K562 (cell line): ENCODE results near the gene MMP1.

Experiments used
- ARID3A ChIP-seq: IDR thresholded peaks from 2 replicates; pipeline ENCODE4 v1.6.1; 2012; ENCODE audit warnings: low read depth, low read length, improper control_type of control experiment, borderline replicate concordance
- BCLAF1 ChIP-seq, 2 experiments: fragments of 450-650 bp in 1 of 2; IDR thresholded peaks; 2 replicates each; pipeline ENCODE4 v1.6.1; 2011 to 2017; ENCODE audit warnings: low read depth in 2 of 2, antibody characterized with exemption in 1 of 2, borderline replicate concordance in 1 of 2, low read length in 1 of 2, mild to moderate bottlenecking in 1 of 2, mixed read lengths in 1 of 2; ENCODE audit not compliant: control insufficient read depth in 1 of 2
- CHD7 ChIP-seq: fragments of 200-600 bp; sonication (generic); IDR thresholded peaks from one replicate; pipeline ENCODE4 v1.6.1; 2012; ENCODE audit warnings: mild to moderate bottlenecking, low read depth, low read length, inconsistent platforms
- HES1 ChIP-seq: fragments of 450-650 bp; IDR thresholded peaks from 2 replicates; pipeline ENCODE4 v1.6.1; 2016; ENCODE audit warnings: low read depth, mild to moderate bottlenecking, moderate library complexity
- KLF16 ChIP-seq: IDR thresholded peaks from 2 replicates; pipeline ENCODE4 v1.6.1; 2016; ENCODE audit warnings: antibody characterized with exemption
- MLX ChIP-seq, 2 experiments: fragments of 450-650 bp in 1 of 2; sonication (generic) in 1 of 2; formaldehyde crosslinking; conservative IDR thresholded peaks; 2 replicates each; pipeline versions ENCODE4 v1.4.0 to v1.8.1; 2020 to 2022; ENCODE audit warnings: mild to moderate bottlenecking in 1 of 2, missing genetic modification reagents in 1 of 2
- MTA2 ChIP-seq: fragments of 450-650 bp; IDR thresholded peaks from 2 replicates; pipeline ENCODE4 v1.6.1; 2016; ENCODE audit warnings: low read depth
- POLR2AphosphoS2 ChIP-seq: IDR thresholded peaks from 2 replicates; pipeline ENCODE4 v1.6.1; 2012; ENCODE audit warnings: low read length, improper control_type of control experiment
- POLR2AphosphoS5 ChIP-seq: IDR thresholded peaks from 2 replicates; pipeline ENCODE4 v1.6.1; 2011; ENCODE audit warnings: mild to moderate bottlenecking, low read depth, low read length, moderate library complexity; ENCODE audit not compliant: control insufficient read depth, insufficient read depth
- PRPF4 ChIP-seq: fragments of 200-400 bp; formaldehyde crosslinking; IDR thresholded peaks from one replicate; pipeline ENCODE4 v1.6.1; 2017; ENCODE audit warnings: low read length, low read depth, mild to moderate bottlenecking; ENCODE audit not compliant: insufficient read depth, poor library complexity, severe bottlenecking
- SREBF1 ChIP-seq: fragments of 150-350 bp; IDR thresholded peaks from 2 replicates; pipeline ENCODE4 v1.6.1; 2014; ENCODE audit warnings: antibody characterized with exemption, low read depth, low read length, borderline replicate concordance
- TARDBP ChIP-seq: fragments of 450-650 bp; IDR thresholded peaks from 2 replicates; pipeline ENCODE4 v1.6.1; 2016
- TEAD1 ChIP-seq, 2 experiments: fragments of 450-650 bp in 1 of 2; sonication (generic) in 1 of 2; formaldehyde crosslinking; IDR thresholded peaks; 2 replicates each; pipeline versions ENCODE4 v1.4.0 to v1.8.0; 2020 to 2022; ENCODE audit warnings: mild to moderate bottlenecking in 2 of 2, missing genetic modification reagents in 1 of 2

GRCh38 chr11:102784380-102784779 lies 13.6 kb downstream of the MMP1 start:
- TF ChIP-seq POLR2AphosphoS2 (no peak), POLR2AphosphoS5 (no peak), ARID3A (no peak), PRPF4 (no peak), MLX (CRISPR knock-in tag; conservative IDR thresholded peaks at IDR 0.05) (no peak), BCLAF1 (IDR thresholded peaks at IDR 0.05; ENCODE audit: borderline replicate concordance in 1 of 2, control insufficient read depth in 1 of 2, low read depth in 2 of 2, low read length in 1 of 2) (no peak), MTA2 (no peak), SREBF1 (no peak), TEAD1 (CRISPR knock-in tag; IDR thresholded peaks at IDR 0.05) (no peak), CHD7 (no peak), KLF16 (no peak), HES1 (no peak), TARDBP (no peak)
